Measurements from ENCODE around the gene COX4I1.

Gene COX4I1

DNA sequence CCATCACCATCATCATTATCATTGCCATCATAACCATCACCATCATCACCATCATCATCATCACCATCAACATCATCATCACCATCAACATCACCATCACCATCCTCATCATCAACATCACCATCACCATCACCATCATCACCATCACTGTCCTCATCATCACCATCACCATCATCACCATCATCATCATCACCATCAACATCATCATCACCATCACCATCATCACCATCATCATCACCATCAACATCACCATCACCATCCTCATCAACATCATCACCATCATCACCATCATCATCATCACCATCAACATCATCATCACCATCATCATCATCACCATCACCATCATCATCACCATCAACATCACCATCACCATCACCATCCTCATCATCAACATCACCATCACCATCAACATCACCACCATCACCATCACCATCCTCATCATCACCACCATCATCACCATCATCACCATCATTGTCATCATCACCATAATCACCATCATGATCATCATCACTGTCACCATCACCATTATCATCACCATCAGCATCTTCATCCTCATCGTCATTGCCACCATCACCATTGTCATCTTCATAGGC lies 23.9 kb downstream of the COX4I1 start:
- Histone ChIP-seq H3K27ac (no peak overlapping the region), H3K4me3 (no peak overlapping the region)
- no peak for DNase-seq (ENCODE audit: low spot score)
- TF ChIP-seq, protein P1, sequence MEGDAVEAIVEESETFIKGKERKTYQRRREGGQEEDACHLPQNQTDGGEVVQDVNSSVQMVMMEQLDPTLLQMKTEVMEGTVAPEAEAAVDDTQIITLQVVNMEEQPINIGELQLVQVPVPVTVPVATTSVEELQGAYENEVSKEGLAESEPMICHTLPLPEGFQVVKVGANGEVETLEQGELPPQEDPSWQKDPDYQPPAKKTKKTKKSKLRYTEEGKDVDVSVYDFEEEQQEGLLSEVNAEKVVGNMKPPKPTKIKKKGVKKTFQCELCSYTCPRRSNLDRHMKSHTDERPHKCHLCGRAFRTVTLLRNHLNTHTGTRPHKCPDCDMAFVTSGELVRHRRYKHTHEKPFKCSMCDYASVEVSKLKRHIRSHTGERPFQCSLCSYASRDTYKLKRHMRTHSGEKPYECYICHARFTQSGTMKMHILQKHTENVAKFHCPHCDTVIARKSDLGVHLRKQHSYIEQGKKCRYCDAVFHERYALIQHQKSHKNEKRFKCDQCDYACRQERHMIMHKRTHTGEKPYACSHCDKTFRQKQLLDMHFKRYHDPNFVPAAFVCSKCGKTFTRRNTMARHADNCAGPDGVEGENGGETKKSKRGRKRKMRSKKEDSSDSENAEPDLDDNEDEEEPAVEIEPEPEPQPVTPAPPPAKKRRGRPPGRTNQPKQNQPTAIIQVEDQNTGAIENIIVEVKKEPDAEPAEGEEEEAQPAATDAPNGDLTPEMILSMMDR (IDR thresholded peaks at IDR 0.05) = no peak

DNA sequence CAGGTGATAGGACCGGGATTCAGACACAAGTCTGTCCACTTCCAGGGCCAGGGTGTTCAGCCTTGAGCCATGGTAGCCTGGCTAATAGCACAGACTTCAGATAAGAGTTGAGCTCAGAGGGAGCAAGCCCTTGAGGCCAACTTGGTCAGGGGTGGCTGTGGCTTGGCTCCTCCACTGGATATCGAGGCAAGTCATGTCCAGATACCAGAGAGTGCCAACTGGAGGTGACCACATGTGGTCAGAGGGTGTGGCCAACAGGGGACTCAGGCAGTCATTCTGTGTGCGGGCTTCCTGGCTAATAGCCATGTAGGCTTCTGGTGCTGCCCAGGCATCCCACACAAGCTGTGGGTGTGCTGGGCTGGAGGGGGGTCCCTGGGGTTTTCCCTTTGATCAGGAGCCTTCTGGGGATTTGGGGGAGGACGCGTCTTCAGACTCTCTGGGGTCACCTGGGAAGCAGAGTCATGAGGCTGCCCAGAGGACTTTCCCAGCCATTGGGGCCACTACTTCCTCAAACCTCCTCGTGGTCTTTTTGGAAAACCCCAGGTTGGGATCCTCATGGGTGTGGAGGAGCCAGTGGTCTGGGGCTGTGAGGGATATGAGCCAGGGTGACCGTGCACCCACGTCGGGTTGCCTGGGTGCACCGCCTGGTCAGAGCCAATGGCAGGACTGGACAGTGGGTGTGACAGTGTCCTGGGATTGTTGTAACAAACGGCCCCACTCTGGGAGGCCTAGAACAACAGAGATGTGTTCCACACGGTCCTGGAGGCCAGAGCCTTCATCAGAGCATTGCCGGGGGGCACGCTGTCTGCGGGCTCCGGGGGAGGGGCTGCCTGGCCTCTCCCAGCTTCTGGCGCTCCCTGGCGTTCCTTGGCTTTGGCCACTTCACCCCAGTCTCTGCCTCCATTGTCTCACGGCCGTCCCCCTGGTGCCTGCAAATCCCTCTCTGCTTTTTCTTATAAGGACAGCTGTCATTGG lies 25.0 kb downstream of the COX4I1 start:
- no peak for DNase-seq (ENCODE audit: low spot score)
- TF ChIP-seq, protein P1 (IDR thresholded peaks at IDR 0.05) = no peak
- Histone ChIP-seq H3K27ac (no peak overlapping the region), H3K4me3 (no peak overlapping the region)

DNA sequence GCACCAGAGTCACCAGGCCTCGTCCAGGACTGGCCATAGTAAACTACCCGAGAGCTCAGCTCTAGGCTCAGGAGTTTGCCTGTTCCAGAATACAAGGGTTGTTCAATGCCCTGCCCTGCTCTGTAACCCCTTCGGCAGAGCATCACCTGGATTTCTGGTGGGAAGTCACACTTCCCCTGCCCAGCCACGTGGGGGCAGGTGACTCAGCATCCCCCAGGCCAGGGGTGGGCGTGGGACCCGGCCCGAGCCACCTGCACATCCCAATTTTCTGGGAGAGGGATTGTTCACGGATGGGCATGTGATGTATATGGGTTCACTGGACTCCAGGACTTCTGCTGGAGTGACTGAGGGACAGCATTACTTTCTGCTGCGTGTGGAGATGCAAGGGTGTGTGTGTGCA lies 25.8 kb downstream of the COX4I1 start:
- TF ChIP-seq, protein P1 (IDR thresholded peaks at IDR 0.05) = no peak
- no peak for DNase-seq (ENCODE audit: low spot score)
- Histone ChIP-seq H3K4me3 (no peak overlapping the region), H3K27ac (no peak overlapping the region)

DNA sequence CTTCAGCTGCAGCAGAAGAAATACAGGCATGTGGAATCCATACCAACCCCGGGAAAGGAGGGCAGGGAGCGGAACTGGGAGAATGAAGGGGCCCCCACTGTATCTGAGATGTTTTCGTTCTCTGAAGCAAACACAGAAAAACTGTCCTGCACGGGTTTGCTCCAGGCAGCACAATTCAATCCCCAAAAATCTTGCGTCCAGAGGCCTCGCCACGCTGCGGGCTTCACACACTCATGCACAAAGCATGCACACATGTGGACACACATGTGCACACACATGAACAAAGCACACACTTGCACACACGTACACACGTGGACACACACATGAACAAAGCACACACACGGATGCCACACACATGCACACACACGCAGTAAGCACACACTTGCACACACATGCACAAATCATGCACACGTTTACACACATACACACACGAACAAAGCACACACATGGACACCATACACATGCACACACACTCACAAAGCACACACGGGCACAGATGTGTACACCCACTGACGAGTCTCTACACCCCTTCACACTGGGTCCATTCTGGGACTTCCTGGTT lies 27.3 kb downstream of the COX4I1 start:
- no peak for DNase-seq (ENCODE audit: low spot score)
- H3K27ac ChIP-seq = no peak overlapping the region
- H3K4me3 ChIP-seq = no peak overlapping the region
- TF ChIP-seq, protein P1 (IDR thresholded peaks at IDR 0.05) = no peak

DNA sequence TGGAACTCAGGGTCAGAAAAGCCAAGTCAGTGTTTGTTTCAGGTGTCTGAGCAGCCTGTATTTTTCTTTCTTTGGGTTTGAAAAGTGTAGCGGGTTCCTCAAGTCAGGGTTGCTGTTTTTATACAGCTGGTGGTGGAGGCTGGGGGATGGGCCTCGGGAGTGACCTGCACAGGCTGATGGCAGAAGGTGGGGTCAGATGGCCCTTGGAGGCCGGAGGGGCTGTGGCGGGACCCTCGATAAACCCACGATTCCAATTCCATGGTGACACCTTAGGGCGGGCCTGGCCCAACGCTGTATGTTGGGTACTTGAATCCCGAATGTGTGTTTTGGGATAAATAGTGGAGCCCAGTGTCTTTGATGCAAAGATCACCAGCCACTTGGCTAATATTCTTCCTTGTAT lies 28.7 kb downstream of the COX4I1 start:
- Histone ChIP-seq H3K4me3 (no peak overlapping the region), H3K27ac (no peak overlapping the region)
- no peak for DNase-seq (ENCODE audit: low spot score)
- TF ChIP-seq, protein P1 (IDR thresholded peaks at IDR 0.05) = no peak

DNA sequence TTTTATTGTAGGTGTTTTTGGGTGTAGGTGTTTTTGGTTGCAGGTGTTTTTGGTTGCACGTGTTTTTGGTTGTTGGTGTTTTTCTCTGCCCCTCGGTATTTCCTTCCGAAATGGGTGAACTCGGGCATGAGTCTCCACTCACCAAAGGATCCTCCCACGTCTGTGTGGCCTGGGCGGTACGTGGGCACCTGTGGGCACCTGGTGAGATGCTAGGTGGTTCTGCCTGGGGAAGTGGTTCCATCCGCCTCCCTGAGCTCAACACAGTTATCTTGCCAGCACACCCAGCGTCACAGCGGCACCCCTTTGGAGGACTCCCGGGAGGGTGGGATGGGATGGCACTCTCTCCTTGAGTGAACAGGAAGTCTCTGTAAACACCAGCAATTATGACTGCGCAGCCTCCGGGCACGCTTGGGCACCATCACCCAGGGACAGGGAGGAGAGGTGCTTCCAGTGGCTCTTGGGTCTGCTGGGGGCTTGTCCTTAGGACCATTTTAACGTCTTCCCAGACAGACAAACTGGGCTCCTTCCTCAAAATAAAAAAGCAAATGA lies 29.8 kb downstream of the COX4I1 start:
- TF ChIP-seq, protein P1 (IDR thresholded peaks at IDR 0.05) = no peak
- no peak overlapping the region for H3K4me3 ChIP-seq
- no peak overlapping the region for H3K27ac ChIP-seq
- no peak for DNase-seq (ENCODE audit: low spot score)
